Ishikawa (cell line): ENCODE results near the gene MIGA2.

Source experiments
- FOXM1 ChIP-seq: IDR thresholded peaks from 2 replicates; pipeline ENCODE4 v1.6.1; 2012; ENCODE audit warnings: low read depth, borderline replicate concordance
- NFIC ChIP-seq: IDR thresholded peaks from 2 replicates; pipeline ENCODE4 v1.6.1; 2012

- no peak for TF ChIP-seq FOXM1
- TF ChIP-seq NFIC = no peak
Observed at GRCh38 chr9:129058965-129059795, 22.8 kb downstream of the MIGA2 start.
